ENCODE measurements around the gene R3HDM2.
"Not testable (repeated sequence)": the region's sequence is repeated elsewhere in the genome, so short reads cannot be mapped to it uniquely, and the experiment has no call there.

The R3HDM2 gene

GRCh38 chr12:57452181-57452936, 21.5 kb upstream of the R3HDM2 start:
- peak; percentile 97 for DNase-seq

GRCh38 chr12:57451233-57451778, 20.5 kb upstream of the R3HDM2 start:
- DNase-seq: no peak

GRCh38 chr12:57450057-57450456, 19.2 kb upstream of the R3HDM2 start:
- DNase-seq: no peak

- DNase-seq: no peak
These were observed 18.5 kb upstream of the R3HDM2 start for GRCh38 chr12:57449375-57449774.

GRCh38 chr12:57448669-57449068, 17.8 kb upstream of the R3HDM2 start:
- DNase-seq: no peak

- DNase-seq: no peak
These were observed 15.6 kb upstream of the R3HDM2 start for GRCh38 chr12:57446292-57446960.

GRCh38 chr12:57444744-57445143, 13.9 kb upstream of the R3HDM2 start:
- no peak for DNase-seq

GRCh38 chr12:57444337-57444736, 13.5 kb upstream of the R3HDM2 start:
- not testable (repeated sequence) for DNase-seq

- DNase-seq: peak; percentile 18
These were observed 11.1 kb upstream of the R3HDM2 start for GRCh38 chr12:57441846-57442427.

- DNase-seq: not testable (repeated sequence)
These were observed 10.6 kb upstream of the R3HDM2 start for GRCh38 chr12:57441393-57441792.

GRCh38 chr12:57439762-57440266, 9.0 kb upstream of the R3HDM2 start:
- DNase-seq: no peak

- no peak for DNase-seq
These were observed 7.6 kb upstream of the R3HDM2 start for GRCh38 chr12:57438400-57438799.

GRCh38 chr12:57435293-57435692, 4.5 kb upstream of the R3HDM2 start:
- no peak for DNase-seq

- DNase-seq: no peak
These were observed 3.8 kb upstream of the R3HDM2 start, which contains the start of gene INHBC for GRCh38 chr12:57434517-57435223. Gene INHBC (plus strand): TSS chr12:57434784. CDS start chr12:57434887, 103 bp downstream.

- no peak for DNase-seq
These were observed 2.5 kb upstream of the R3HDM2 start for GRCh38 chr12:57433370-57433769.

- no peak for DNase-seq
These were observed 878 bp upstream of the R3HDM2 start for GRCh38 chr12:57431654-57432188.

- DNase-seq: peak; percentile 33
These were observed 522 bp downstream of the R3HDM2 start for GRCh38 chr12:57430112-57430930.

GRCh38 chr12:57429473-57430111, 1.3 kb downstream of the R3HDM2 start:
- DNase-seq: peak; percentile 14

- no peak for DNase-seq
These were observed 1.9 kb downstream of the R3HDM2 start for GRCh38 chr12:57428965-57429364.

- not testable (repeated sequence) for DNase-seq
These were observed 3.9 kb downstream of the R3HDM2 start for GRCh38 chr12:57426948-57427347.

GRCh38 chr12:57420482-57420881, 10.4 kb downstream of the R3HDM2 start:
- DNase-seq: no peak
